HG03460 (cell line): ENCODE data around the gene RND1.

Experiments
- ATAC-seq: cut with Tn5 transposase; IDR thresholded peaks from one replicate; pipeline ENCODE4 v1.9.1; 2021; ENCODE audit not compliant: unreplicated experiment

RND1 gene

DNA sequence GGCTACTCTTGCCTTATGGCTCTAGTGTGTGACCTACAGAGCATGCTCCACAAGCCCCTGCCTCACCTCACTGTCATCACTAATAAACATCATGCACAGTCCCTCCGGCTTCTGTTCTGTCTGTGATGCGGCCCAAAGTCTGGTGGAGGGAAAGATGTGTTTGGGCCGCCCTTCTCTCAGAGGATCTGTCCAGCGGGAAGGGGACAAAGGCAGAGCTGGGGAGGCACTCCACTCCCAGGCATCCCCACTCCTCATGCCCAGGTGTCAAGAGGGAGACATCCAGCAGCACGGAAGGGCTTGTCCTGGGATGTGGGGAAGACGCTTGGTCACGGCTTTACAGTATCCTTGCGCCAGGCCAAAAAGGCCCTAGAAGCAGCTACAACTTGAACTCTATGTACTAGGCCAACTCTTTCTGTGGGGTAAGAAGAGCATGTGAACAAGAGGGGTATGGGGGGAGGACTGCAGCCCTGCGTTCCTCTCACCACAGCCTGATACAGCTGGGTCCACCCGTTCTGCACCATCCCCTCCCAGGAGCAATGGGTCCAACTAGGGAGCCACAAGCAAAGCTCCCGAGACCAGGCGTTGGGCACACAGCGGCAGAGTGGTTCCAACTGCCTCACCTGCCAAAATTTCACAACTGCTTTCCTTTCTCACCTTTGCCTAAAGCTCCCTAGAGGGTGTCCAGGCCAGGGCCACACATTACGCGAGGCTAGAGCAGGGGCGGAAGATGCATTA is 36.7 kb downstream of the RND1 start:
- ATAC-seq = no peak

DNA sequence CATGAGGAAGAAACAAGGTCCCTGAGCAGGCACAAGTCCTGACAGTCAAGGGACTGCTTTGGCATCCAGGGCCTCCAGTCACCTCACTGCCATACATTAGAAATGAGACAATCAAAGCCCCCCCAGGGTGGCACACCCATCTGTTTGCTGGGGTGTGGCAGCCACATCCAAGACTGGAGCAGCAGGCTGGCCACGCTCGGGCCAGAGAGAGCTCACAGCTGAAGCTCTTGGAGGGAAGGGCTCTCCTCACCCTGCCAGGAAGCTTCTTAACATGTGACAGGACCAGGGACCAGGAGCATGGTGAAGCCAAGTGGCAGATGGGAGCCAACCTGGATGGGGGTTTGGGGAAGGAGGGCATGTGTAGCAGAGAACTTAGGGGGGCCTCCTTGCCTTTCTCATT is 37.4 kb downstream of the RND1 start:
- ATAC-seq = no peak

DNA sequence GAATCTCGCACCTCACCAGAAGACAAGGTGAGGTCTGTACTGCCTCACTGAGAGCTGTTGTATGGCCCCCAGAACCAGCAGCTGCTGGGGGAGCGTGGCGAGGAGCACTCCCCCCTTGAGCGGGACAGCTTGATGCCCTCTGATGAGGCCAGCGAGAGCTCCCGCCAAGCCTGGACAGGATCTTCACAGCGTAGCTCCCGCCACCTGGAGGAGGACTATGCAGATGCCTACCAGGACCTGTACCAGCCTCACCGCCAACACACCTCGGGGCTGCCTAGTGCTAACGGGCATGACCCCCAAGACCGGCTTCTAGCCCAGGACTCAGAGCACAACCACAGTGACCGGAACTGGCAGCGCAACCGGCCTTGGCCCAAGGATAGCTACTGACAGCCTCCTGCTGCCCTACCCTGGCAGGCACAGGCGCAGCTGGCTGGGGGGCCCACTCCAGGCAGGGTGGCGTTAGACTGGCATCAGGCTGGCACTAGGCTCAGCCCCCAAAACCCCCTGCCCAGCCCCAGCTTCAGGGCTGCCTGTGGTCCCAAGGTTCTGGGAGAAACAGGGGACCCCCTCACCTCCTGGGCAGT is 38.1 kb downstream of the RND1 start:
- no peak for ATAC-seq

DNA sequence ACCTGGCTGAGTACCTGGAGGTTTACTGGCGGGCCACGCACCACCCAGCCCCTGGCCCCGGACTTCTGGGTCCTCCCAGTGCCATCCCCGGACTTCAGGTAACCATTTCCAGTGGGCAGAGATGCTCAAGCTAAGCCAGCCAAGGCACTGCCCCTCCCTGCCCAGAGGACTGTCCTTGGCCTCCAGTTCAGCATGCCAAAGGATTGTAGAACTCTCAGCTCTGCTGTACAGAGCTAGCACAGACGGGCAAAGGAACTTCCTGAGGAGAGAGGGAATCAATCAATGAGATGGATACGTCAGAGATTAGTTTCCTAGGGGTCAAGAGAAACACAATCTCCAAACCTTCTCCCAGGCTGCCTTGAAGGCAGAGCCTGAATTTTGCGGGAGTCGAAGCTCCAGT is 38.6 kb downstream of the RND1 start:
- ATAC-seq = no peak

DNA sequence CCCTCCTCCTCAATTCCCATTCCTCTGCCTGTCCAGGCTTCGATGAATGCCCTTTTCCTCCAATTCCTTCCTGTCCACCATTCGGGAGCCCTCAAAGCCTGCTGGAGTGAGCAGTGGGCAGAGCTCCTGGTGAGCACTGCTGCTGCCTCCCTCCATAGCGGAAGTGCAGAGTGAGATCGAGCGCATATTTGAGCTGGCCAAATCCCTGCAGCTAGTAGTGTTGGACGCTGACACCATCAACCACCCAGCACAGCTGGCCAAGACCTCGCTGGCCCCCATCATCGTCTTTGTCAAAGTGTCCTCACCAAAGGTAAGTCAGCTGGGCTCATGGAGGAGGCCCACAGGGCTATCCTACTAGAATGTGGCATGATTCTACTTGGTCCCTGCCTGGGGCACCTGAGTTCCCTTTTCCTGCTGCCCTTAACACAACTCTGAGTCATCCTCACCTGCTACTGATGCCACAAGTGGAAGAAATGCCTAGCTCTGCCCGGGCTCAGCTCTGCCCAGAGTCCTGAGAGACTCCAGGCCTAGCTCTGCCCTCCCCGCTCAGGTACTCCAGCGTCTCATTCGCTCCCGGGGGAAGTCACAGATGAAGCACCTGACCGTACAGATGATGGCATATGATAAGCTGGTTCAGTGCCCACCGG is 39.3 kb downstream of the RND1 start:
- ATAC-seq = no peak

DNA sequence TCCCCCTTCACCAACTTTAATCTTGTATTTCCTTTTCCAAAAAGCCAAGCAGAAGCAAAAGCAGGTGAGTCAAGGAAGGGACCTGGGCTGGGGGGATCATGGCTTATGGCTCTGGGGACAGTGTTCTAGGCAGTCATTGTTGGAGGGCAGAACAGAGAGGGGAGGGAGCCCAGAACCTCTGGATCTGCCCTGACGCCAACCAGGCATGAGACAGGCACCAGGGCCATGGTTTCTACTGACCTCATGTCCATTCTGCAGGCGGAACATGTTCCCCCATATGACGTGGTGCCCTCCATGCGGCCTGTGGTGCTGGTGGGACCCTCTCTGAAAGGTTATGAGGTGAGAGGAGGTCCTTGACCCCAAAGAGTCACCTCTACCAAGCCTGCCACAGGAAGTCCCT is 40.8 kb downstream of the RND1 start:
- no peak for ATAC-seq

DNA sequence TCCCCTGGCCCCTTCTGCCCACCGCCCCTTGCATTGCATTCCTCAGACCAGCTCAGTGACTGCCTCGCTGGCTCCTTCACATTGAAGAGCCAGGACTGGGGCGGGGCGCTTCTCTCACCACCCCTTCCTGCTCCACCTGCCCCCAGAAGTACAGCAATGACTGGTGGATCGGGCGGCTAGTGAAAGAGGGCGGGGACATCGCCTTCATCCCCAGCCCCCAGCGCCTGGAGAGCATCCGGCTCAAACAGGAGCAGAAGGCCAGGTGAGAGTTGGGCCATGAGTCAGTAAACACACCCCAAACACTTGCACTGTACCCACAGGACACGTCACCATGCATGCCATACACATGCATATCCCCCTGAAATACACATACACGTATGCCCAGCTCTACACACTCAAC is 41.6 kb downstream of the RND1 start:
- no peak for ATAC-seq

DNA sequence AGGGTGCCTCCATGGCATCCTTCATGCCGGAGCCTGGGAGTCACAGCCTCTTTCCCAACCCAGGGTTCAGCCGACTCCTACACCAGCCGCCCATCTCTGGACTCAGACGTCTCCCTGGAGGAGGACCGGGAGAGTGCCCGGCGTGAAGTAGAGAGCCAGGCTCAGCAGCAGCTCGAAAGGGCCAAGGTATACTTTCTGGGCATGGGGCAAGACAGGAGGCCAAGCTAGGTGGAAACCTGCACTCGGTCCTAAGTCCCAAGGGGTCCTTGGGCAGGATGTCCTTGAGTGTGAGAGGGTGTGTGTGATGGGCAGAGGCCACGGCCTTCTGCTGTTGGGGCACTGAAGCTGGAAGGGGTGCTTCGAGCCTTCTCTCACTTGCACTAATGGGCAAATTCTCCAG is 42.4 kb downstream of the RND1 start:
- no peak for ATAC-seq

DNA sequence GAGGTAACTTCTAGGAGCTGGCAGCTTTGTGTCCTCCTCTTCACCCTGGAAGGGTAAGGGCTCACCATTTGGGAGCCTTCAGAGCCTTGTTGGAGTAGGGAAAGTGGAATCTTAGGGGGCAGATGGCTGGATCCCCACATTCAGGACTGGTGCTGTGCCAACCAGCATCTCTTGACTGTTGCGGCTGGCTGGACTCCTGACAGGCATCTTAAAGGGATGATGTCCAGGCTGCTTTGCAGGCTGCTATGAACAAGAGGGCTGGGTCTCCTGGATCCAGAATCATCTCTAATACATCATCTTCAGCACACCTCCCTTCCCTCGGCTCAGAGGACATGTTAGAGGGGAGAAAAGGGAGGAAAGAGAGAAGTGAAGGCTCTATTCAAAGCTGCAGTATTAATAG is 43.0 kb downstream of the RND1 start:
- no peak for ATAC-seq

DNA sequence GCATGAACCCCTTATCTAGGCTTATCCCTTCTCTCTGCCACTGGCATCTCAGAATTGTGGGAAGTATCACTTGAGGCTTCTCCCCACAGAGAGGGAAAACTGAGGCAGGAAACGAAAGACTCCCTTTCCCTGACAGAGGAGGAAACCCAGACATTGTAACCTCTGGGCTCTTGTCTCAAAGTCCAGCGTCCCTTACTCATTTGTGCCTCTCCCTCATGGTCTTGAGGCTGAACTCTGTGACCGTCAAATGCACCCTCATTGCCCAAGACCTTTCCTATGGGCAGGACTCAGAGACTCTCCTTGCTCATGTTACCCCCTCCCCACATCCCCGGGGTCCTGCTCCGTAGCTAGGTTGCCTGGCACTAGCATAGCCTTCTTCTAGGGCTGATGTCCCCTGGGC is 43.5 kb downstream of the RND1 start:
- no peak for ATAC-seq

DNA sequence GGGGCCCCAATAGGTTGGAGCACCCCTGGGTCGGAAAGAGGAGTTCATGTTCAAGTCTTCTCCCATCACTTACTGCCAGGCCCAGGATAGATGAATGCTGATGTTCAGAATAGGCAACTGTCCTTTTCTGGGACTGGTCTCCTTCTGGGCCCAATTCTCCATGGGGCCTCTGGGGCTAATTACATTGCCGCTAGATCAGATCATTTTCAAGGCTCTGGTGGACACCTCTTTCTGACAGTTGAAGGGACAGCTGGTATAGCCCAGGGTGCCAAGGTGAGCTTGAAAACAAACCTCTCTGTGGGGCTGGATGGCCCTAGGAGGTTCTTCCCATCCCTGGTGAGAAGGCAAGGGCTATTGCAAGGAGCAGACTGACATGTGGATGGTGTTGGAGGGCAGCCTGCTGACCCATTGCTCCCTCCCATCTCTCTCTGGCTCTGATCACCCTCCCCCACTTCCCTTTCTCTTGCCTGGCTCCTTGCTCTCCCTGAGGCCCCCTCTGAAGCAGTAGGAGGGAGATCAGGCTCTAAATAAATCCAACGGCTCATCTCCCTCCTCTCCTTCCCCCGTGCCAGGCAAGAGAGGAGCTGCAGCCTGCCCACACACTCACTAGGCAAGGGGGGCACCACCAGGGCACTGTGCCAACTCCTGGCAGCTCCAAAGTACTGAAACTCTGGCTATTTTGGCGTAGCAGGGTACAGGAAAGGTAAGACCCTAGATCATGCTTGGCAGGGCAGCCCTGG is 45.5 kb downstream of the RND1 start:
- ATAC-seq = no peak

DNA sequence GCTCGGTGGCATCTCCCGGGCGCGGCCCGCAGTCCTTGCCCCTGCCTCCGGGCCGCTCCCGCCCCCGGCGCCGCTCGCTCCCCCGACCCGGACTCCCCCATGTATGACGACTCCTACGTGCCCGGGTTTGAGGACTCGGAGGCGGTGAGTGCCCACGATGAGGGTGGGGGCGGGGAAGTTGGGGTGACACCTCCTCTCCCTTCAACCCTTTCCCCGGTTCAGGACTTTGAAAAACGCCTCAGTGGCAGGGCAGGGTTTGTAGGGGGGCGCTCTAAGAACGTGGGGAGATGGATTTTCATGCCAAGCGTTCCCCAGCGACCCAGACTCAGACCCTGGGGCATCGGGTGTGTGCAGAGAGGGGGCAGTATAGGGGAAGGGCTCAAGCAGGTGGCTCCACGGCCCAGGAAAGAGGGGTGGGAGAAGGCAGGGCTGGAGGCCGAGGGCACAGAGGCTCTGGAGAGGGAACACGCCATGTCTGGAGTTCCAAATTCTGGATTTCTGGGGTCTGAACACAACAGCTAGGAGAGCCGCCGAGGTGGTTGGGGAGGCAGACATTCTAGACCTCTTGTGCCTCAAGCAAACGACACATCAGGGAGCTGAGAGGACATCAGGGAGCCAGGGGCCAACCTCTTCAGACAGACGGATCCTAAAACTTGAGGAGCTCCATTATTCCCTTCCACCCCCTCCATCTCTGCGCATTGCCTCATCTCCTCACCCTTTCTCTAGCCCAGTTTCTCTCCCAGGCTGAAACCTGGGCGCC is 46.7 kb downstream of the RND1 start:
- no peak for ATAC-seq

DNA sequence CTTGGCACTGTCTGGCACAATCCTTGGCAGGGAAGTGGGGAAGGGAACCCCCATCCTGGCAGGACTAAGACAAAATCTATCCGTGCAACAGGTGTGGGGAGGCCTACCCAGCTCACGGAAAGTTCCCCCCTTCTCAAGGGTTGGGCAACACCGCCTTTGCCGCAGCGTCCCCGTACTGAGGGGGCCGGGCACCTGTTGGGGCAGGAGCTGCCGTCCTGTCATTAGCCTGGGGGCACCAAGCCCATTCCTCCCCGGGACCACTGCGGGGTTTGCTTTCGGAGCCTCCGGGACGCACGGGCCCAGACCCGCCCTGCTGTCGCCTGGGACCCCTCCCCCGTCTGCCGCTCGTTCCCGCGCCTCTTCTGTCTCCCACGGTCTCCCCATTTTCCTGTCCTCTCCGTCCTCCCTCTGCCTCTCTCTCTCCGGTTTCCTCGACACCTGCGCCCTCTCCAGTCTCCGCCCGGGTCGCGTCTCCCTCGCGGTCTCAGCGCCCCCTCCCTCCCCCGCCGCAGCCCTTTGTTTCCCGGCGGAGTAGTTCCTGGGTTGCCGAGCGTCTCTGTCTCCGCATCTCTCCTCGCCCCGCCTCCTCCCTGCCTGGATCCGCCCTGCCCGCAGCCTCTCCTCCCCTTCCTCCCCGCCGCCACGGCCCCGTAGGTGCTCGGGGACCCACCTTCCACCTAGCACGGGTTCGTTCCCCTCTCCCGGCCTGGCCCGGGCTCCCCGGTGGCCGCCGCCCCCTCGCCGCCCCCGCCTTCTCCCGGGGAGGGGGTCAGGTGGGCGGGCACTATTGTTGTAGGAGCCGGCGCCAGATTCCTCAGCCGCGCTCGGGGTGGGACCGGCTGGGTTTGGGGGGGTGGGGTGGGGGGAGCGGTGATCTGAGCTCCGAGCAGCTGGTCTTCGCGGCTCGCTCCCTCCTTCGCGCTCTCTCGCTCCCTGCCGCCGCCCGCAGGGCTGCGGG is 47.5 kb downstream of the RND1 start, which contains the start of gene CACNB3:
Gene CACNB3, plus strand, starts transcription at position 624 of the 958 bp plus-strand sequence. CDS start 434 bp downstream, outside the sequence.
- peak; percentile 39 for ATAC-seq

DNA sequence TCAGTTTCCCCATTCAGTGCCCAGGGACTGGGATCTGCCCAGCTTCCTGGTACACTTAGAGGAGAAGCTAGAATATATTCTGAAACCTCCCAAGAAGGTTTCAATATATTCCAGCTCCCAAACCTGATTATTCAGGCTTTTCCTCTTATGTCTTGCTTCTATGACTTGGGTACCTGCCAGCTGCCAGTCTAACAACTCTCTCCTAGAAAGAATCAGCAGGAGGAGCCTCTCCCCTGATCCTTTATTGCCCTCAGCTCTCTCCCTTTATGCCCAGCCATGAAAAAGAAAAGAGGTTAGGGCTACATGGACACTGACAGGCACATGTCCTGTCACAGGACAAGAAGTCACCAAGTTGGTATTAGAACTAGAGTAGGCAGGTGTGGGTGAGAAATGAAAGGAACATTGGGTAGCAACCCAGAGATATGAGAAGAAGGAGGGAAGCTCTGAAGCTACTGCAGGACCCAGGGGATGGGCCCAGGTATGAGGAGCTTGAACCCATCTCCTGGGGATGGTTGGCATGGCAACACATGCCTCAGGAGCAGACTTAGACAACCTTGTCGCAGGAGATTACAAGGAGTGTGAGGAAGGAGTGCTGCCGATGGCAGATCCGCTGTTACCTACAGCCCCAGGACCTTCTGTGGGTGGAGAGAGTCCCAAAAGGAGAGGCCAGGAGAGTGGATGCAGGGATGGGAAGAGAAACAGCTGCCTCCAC is 49.4 kb downstream of the RND1 start:
- ATAC-seq = no peak

DNA sequence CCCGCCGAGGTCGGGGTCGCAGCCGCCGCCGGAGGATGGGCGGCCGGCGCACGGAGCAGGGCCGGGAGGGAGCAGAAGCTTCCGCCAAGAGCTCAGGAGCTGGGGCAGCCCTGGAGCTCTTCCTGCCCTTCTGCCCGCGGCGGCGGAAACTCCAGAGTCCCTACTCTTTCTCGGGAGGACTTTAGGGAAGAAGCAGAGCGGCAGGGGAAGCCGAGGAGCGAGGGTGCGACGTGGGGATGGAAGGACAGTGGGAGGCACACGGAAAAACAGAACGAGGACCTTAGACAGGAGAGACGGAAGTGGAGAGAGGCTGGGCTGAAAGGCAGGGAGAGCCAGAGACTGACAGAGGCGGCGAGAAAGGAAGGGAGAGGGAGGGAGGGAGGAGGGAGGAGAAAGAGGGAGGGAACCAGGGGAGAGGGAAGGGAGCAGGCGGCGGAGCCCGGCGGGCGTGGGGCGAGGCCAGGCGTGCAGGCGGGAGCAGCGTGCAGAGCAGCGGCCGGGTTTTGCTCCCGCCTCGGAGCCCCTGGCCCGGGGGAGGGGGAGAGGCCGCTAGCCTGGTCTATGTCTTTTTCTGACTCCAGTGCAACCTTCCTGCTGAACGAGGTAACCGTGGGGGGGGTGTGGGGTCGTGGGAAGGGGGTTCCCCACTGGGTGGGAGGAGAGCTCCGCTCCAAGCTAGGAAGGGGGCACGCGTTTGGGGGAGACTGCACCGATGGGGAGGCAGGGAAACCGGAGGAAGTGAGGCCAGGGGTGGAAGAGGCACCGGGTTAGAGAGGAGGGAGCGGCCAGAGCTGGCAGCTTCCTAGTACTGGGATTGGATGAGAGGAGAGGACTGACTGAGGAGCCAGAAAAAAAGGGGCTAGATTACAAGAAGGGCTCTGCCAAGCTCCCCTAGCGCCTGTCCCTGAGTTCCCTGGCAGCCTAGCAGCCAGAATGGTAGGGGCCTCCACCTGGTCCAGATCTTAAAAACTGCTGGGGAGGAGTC is 50.3 kb downstream of the RND1 start:
- ATAC-seq = peak; percentile 29

DNA sequence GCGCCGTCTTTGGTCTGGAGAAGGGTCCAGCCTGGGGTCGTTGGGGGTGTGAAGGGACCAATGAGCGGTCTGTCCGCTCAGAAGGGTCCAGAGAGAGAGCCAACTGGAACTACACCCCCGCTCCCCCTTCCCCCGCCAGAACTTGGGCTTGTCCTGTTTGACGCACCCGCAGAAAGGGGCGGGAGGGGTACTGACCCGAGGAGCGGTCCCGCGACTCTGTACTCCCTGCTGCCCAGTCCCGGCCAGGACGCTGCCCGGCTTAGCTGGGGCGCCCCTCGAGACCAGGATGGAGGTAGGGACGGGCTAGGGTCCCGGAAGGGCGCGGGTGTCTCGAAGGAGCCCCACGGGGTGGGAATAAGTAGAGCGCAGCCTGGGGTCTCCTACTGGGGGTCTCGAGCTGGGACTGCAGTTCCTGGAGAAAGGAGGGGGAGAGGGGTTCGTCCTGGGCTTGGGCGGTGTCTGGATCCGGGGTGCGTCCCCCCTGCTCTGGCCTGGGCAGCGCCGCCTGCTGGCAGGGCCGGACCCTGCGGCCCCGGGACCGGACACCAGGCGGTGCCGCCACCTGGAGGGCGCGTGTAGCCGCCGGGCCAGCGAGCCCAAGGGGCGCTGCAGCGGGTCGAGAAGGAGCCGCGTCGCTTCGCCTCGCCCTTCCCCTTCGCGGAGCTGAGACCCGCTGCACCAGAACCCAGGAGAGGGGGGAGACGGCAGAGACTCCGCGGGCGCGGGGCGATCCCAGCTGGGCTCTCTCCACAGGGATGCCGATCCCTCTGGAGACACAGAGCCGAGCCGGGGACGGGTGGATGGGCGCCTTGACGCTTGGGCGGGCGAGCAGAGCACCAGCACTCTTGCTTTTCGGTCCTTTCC is 51.2 kb downstream of the RND1 start:
- peak; percentile 72 for ATAC-seq
